Activated naive CD8-positive, alpha-beta T cell (primary cell): Measurements from ENCODE around the gene TET1.
"Not testable (repeated sequence)": the region's sequence is repeated elsewhere in the genome, so short reads cannot be mapped to it uniquely, and the experiment has no call there.

Source experiments
- H3K27ac Mint-ChIP-seq: one replicate; pipeline ENCODE4 v1.8.0; 2021; ENCODE audit warnings: mixed read lengths
- H3K27me3 Mint-ChIP-seq: one replicate; pipeline ENCODE4 v1.8.0; 2021; ENCODE audit warnings: mixed read lengths
- H3K36me3 Mint-ChIP-seq: one replicate; pipeline ENCODE4 v1.8.0; 2021; ENCODE audit warnings: mixed read lengths
- H3K4me1 Mint-ChIP-seq: one replicate; pipeline ENCODE4 v1.8.0; 2021; ENCODE audit warnings: low read depth, mixed read lengths
- H3K4me3 Mint-ChIP-seq: one replicate; pipeline ENCODE4 v1.8.0; 2021; ENCODE audit warnings: mild to moderate bottlenecking, mixed read lengths
- H3K9me3 Mint-ChIP-seq: one replicate; pipeline ENCODE4 v1.8.0; 2021; ENCODE audit warnings: low read depth, mixed read lengths

Gene TET1

DNA sequence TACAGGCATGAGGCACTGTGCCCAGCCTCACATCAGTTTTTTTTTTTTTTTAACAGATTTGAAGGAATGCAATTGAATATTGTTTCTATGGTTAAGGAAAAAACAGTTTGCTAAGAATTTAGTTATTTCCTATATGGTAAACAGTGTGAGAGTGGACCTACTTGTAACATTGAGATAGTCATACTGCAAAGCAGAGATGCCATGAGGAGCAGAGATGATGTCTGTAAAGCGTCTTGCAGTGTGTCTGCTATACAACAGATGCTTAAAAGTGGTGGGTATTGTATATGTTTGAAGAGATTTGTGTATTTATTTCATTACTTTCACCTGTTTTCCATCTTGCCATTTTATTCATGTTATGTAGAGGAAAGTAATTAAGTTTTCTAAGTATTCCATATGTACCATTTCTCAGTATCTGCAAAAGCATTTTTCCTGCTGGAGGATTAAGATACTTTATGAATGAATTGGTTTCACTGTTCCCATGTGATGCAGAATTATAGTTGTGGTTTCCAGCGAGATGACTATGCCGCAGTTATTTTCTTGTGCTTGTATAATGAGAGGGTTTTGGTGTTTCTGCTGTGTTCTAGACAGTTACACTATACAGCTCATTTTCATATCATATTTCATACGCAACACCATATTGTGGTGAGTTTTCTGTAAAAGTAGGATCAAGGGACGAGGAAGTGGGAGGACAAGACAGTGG lies 26.6 kb downstream of the TET1 start:
- H3K4me3 Mint-ChIP-seq, result no peak overlapping the region
- no peaks in the 10 kb centered on the region for H3K9me3 Mint-ChIP-seq
- no peaks in the 10 kb centered on the region for H3K36me3 Mint-ChIP-seq
- no peaks in the 10 kb centered on the region for H3K27me3 Mint-ChIP-seq
- no peaks in the 10 kb centered on the region for H3K4me1 Mint-ChIP-seq
- H3K27ac Mint-ChIP-seq, result no peak overlapping the region

DNA sequence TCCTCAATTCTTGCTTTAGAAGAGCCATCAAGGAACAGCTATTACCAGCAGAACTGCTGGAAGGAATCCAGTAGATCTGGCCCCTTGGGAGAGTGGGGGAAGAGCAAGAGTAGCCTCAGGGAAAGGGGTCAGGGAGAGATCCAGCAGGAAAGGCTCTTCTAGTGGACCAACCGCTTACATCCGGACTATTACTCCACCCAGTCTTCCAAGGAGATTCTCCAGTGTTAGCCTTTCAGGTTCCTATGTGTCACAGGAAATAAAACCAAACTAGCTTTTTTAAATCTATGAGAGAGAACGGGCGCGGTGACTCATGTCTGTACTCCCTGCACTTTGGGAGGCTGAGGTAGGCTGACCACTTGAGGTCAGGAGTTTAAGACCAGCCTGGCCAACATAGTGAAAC lies 34.3 kb downstream of the TET1 start:
- H3K4me1 Mint-ChIP-seq, result peaks cover under 1% of the 10 kb centered on the region
- H3K36me3 Mint-ChIP-seq, result no peaks in the 10 kb centered on the region
- no peak overlapping the region for H3K4me3 Mint-ChIP-seq
- no peaks in the 10 kb centered on the region for H3K9me3 Mint-ChIP-seq
- no peaks in the 10 kb centered on the region for H3K27me3 Mint-ChIP-seq
- no peak overlapping the region for H3K27ac Mint-ChIP-seq

- Mint-ChIP-seq H3K27ac (no peak overlapping the region), H3K27me3 (no peaks in the 10 kb centered on the region), H3K36me3 (no peaks in the 10 kb centered on the region), H3K4me3 (no peak overlapping the region), H3K4me1 (peaks cover 11% of the 10 kb centered on the region), H3K9me3 (no peaks in the 10 kb centered on the region)
Observed at GRCh38 chr10:68595513-68595912, 35.4 kb downstream of the TET1 start.

DNA sequence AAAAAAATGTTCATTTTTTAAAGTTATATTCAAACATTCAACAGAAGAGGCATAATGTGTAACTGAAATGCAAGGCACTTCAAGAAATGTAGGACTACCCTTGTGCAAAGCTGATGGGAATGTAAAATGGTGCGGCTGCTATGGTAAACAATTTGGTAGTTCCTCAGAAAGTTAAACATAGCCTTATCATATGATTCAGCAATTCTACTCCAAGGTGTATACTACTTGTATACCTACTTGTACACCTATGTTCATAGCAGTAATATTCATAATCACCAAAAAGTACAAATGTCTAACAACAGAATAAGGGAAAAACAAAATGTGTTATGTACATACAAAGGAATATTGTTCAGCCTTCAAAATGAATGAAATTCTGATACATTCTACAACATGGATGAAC lies 37.3 kb downstream of the TET1 start:
- Mint-ChIP-seq H3K4me1 (peaks cover 28% of the 10 kb centered on the region), H3K4me3 (no peak overlapping the region), H3K36me3 (no peaks in the 10 kb centered on the region), H3K27ac (no peak overlapping the region), H3K27me3 (no peaks in the 10 kb centered on the region), H3K9me3 (no peaks in the 10 kb centered on the region)

- H3K27me3 Mint-ChIP-seq, result no peaks in the 10 kb centered on the region
- H3K36me3 Mint-ChIP-seq, result peaks cover 5% of the 10 kb centered on the region
- no peak overlapping the region for H3K27ac Mint-ChIP-seq
- H3K4me3 Mint-ChIP-seq, result peak overlapping the region; percentile 66
- peaks cover 33% of the 10 kb centered on the region for H3K4me1 Mint-ChIP-seq
- no peaks in the 10 kb centered on the region for H3K9me3 Mint-ChIP-seq
Observed at GRCh38 chr10:68598978-68599770, 39.0 kb downstream of the TET1 start.

GRCh38 chr10:68599771-68600040 lies 39.6 kb downstream of the TET1 start:
- H3K27me3 Mint-ChIP-seq, result no peaks in the 10 kb centered on the region
- peaks cover 9% of the 10 kb centered on the region for H3K36me3 Mint-ChIP-seq
- H3K27ac Mint-ChIP-seq, result peak overlapping the region; percentile 88
- peaks cover 36% of the 10 kb centered on the region for H3K4me1 Mint-ChIP-seq
- peak overlapping the region; percentile 94 for H3K4me3 Mint-ChIP-seq
- no peaks in the 10 kb centered on the region for H3K9me3 Mint-ChIP-seq

- Mint-ChIP-seq H3K27me3 (no peaks in the 10 kb centered on the region), H3K9me3 (no peaks in the 10 kb centered on the region), H3K4me3 (peak overlapping the region; percentile 94), H3K4me1 (peaks cover 36% of the 10 kb centered on the region), H3K27ac (peak overlapping the region; percentile 88), H3K36me3 (peaks cover 9% of the 10 kb centered on the region)
Observed at GRCh38 chr10:68600041-68600778, 40.1 kb downstream of the TET1 start.

GRCh38 chr10:68601501-68602265 lies 41.5 kb downstream of the TET1 start:
- H3K4me1 Mint-ChIP-seq, result peaks cover 36% of the 10 kb centered on the region
- H3K9me3 Mint-ChIP-seq, result no peaks in the 10 kb centered on the region
- no peaks in the 10 kb centered on the region for H3K27me3 Mint-ChIP-seq
- no peak overlapping the region for H3K27ac Mint-ChIP-seq
- peak overlapping the region; percentile 94 for H3K4me3 Mint-ChIP-seq
- peaks cover 9% of the 10 kb centered on the region for H3K36me3 Mint-ChIP-seq

DNA sequence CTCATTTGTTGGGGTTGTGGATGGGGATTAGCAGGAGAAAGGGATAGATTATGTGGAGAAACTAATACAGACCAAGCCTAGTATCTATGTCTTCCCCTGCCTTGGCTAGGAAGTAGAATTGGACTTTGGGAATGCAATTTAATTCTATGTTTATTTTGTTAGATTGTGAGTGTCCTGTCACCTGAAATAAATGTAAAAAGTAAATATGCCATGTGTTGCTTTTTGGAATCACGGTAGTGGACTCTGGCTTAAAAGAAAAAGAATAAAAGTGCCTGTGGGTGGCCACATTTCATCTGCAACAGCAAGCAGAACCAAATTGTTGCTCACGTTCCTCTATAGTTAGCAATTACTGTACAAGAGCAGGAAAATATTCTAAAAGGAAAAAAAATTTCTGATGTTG lies 42.3 kb downstream of the TET1 start:
- H3K4me3 Mint-ChIP-seq, result no peak overlapping the region
- no peaks in the 10 kb centered on the region for H3K27me3 Mint-ChIP-seq
- no peak overlapping the region for H3K27ac Mint-ChIP-seq

DNA sequence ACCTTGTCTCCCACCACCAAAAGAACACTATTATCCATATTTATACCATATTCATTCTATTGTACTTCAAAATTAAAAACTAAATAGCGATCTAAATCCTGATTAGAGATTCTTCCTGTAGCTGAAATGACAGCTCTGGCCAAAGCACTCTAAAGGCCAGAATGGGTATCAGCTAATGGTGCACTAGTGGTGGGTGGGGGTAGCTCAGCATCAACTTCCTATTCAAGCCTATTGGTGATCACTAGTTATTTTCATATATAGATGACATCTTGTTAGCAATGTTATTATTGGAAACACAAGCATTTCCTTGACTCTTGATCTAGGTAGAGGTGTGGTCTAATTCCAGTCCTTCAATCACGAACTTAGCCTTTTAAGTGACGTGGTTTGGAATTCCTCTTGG lies 43.6 kb downstream of the TET1 start:
- H3K27me3 Mint-ChIP-seq, result no peaks in the 10 kb centered on the region
- no peak overlapping the region for H3K4me3 Mint-ChIP-seq
- H3K9me3 Mint-ChIP-seq, result no peaks in the 10 kb centered on the region
- H3K4me1 Mint-ChIP-seq, result peaks cover 36% of the 10 kb centered on the region
- peaks cover 9% of the 10 kb centered on the region for H3K36me3 Mint-ChIP-seq
- no peak overlapping the region for H3K27ac Mint-ChIP-seq

More for the DNA sequence above, 42.3 kb downstream of the TET1 start:
- Mint-ChIP-seq H3K4me1 (peaks cover 36% of the 10 kb centered on the region), H3K9me3 (no peaks in the 10 kb centered on the region), H3K36me3 (peaks cover 9% of the 10 kb centered on the region)

DNA sequence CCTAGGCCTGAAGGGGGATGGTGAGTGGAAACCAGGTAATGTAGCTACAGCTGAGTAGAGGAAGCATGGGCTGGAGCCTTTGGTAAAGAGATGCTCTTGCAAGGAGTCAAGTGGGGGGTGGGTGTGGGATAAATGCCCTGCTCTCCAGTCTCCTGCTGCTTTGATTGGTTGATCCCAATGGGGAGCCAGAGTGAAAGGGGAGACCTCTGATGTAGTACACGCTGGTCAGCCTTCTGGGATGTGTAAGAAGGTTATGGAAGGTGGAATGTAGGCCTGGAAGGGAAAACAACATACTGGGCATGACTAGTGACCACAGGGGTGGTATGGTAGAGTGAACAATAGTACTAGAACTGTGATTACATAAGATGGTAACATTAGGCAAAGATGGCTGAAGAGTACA lies 44.3 kb downstream of the TET1 start:
- Mint-ChIP-seq H3K4me3 (no peak overlapping the region), H3K36me3 (peaks cover 9% of the 10 kb centered on the region), H3K27me3 (no peaks in the 10 kb centered on the region), H3K27ac (no peak overlapping the region), H3K4me1 (peaks cover 35% of the 10 kb centered on the region), H3K9me3 (no peaks in the 10 kb centered on the region)

DNA sequence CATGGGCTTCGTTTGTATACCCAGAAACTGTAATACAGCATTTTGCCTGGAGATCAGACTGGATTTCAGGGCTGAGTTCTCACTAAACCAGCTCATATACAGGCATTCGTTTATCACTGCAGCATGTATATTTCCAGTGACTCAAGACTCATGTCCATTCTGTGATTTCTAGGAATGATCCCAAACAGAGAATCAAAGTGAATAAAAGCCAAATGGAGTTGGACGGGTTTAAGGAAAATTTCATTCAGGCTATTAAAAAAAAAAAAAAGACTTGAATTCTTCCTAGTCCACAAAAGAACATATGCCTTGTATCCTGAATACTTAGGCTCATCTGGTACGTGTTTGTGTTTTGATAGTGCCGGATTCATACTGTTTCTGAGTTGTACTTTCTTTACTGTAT lies 46.8 kb downstream of the TET1 start:
- Mint-ChIP-seq H3K27ac (no peak overlapping the region), H3K9me3 (no peaks in the 10 kb centered on the region), H3K4me3 (no peak overlapping the region), H3K4me1 (peaks cover 13% of the 10 kb centered on the region), H3K27me3 (no peaks in the 10 kb centered on the region), H3K36me3 (peaks cover 9% of the 10 kb centered on the region)

GRCh38 chr10:68610023-68610422 lies 49.9 kb downstream of the TET1 start:
- H3K4me3 Mint-ChIP-seq, result not testable (repeated sequence)

DNA sequence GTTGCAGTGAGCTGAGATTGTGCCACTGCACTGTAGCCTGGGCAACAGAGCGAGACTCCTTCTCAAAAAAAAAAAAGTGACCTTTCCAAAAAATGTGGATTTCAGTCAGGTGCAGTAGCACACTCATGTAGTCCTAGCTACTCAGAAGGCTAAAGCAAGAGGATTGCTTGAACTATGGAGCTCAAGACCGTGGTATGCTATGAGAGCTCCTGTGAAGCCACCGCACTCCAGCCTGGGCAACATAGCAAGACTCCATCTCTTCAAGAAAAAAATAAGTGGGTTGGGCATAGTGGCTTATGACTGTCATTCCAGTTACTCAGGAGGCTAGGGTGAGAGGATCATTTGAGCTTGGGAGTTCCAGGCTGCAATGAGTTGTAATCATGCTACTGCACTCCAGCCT lies 51.1 kb downstream of the TET1 start:
- Mint-ChIP-seq H3K4me3 (no peak overlapping the region), H3K9me3 (no peaks in the 10 kb centered on the region), H3K36me3 (peaks cover 3% of the 10 kb centered on the region), H3K27me3 (no peaks in the 10 kb centered on the region), H3K27ac (no peak overlapping the region), H3K4me1 (no peaks in the 10 kb centered on the region)

More at GRCh38 chr10:68610023-68610422, 49.9 kb downstream of the TET1 start:
- H3K36me3 Mint-ChIP-seq, H3K4me1 Mint-ChIP-seq, H3K27me3 Mint-ChIP-seq, H3K27ac Mint-ChIP-seq, H3K9me3 Mint-ChIP-seq: not testable (repeated sequence)

- H3K27ac Mint-ChIP-seq, H3K27me3 Mint-ChIP-seq, H3K4me1 Mint-ChIP-seq, H3K9me3 Mint-ChIP-seq, H3K36me3 Mint-ChIP-seq, H3K4me3 Mint-ChIP-seq: not testable (repeated sequence)
Observed at GRCh38 chr10:68613974-68614373, 53.8 kb downstream of the TET1 start.
